A549 (cell line): Measurements from ENCODE around the gene WNT2. TPM values are rescaled to one million over a fixed set of nuclear protein-coding genes. Genes with fewer than 3 reads are reported as not detected.

Experiments used
- ATAC-seq, 2 experiments: fragments of 200-7000 bp in 1 of 2; fragments of >200 bp in 1 of 2; cut with Nextera tagmentation in 1 of 2; cut with Tn5 transposase in 1 of 2; 3 replicates each; pipeline versions ENCODE4 v1.8.0 to v1.9.1; 2018 to 2020; ENCODE audit warnings: mild to moderate bottlenecking in 1 of 2, moderate library complexity in 1 of 2
- CTCF ChIA-PET: fragments of 300-600 bp; sonication (Branson Sonifier 250); formaldehyde crosslinking; extraction: SDS; loops from one replicate; lab custom pipeline; 2021; ENCODE audit warnings: antibody characterized with exemption, inconsistent platforms; lab: Yijun Ruan, JAX
- POLR2A ChIA-PET: fragments of 350-600 bp; formaldehyde crosslinking; extraction: SDS; loops from one replicate; lab custom pipeline; 2021; ENCODE audit warnings: antibody characterized with exemption, inconsistent platforms; lab: Yijun Ruan, JAX
- DNase-seq, 2 experiments: peaks; one replicate each; pipeline versions ENCODE4 v3.0.0 to v3.0.0-alpha.2; 2011 to 2016; ENCODE audit warnings: low read depth in 1 of 2, low spot score in 1 of 2
- FAIRE-seq: peaks from 2 replicates; lab custom pipeline; 2011; peaks lifted over from hg19 to GRCh38; lab: Jason Lieb, UNC
- H3K27ac ChIP-seq, 2 experiments: fragments of >200 bp; sonication (Bioruptor Twin); formaldehyde crosslinking; 3 replicates each; pipeline ENCODE4 v1.5.1; 2016 to 2017
- H3K4me1 ChIP-seq: fragments of >200 bp; sonication (Bioruptor Twin); formaldehyde crosslinking; 3 replicates; pipeline ENCODE4 v1.6.1; 2016
- H3K4me2 ChIP-seq: fragments of >200 bp; sonication (Bioruptor Twin); formaldehyde crosslinking; 3 replicates; pipeline ENCODE4 v1.6.1; 2016
- H3K4me3 ChIP-seq: fragments of >200 bp; sonication (Bioruptor Twin); formaldehyde crosslinking; 3 replicates; pipeline ENCODE4 v1.5.1; 2016
- H3K9me3 ChIP-seq: fragments of >200 bp; sonication (Bioruptor Twin); formaldehyde crosslinking; 3 replicates; pipeline ENCODE4 v1.6.1; 2016
- ATOH8 ChIP-seq: fragments of 250-450 bp; sonication (Bioruptor Pico); IDR thresholded peaks from 2 replicates; pipeline ENCODE4 v1.5.0; 2020; ENCODE audit warnings: low read depth, mild to moderate bottlenecking, moderate library complexity
- CBX2 ChIP-seq: fragments of 200-600 bp; sonication (generic); IDR thresholded peaks from 2 replicates; pipeline ENCODE4 v1.6.1; 2016; ENCODE audit warnings: low read depth, mild to moderate bottlenecking, borderline replicate concordance
- CBX8 ChIP-seq: fragments of 200-600 bp; sonication (generic); IDR thresholded peaks from 2 replicates; pipeline ENCODE4 v1.6.1; 2016
- CHD2 ChIP-seq: fragments of 150-350 bp; IDR thresholded peaks from 2 replicates; pipeline ENCODE4 v1.6.1; 2014; ENCODE audit warnings: low read length; ENCODE audit not compliant: partially characterized antibody
- EHF ChIP-seq: fragments of 250-450 bp; sonication (Bioruptor Pico); IDR thresholded peaks from 2 replicates; pipeline ENCODE4 v1.5.0; 2020; ENCODE audit warnings: mild to moderate bottlenecking
- FOSB ChIP-seq: fragments of 250-450 bp; sonication (Bioruptor Pico); IDR thresholded peaks from 2 replicates; pipeline ENCODE4 v1.5.0; 2020; ENCODE audit warnings: mild to moderate bottlenecking, moderate library complexity
- HDAC2 ChIP-seq: fragments of 200-600 bp; sonication (generic); IDR thresholded peaks from 2 replicates; pipeline ENCODE4 v1.6.1; 2016
- HOXA7 ChIP-seq: fragments of 250-450 bp; sonication (Bioruptor Pico); IDR thresholded peaks from 2 replicates; pipeline ENCODE4 v1.5.0; 2020; ENCODE audit warnings: mild to moderate bottlenecking, moderate library complexity
- HOXB5 ChIP-seq: fragments of 250-450 bp; sonication (Bioruptor Pico); IDR thresholded peaks from 2 replicates; pipeline ENCODE4 v1.5.0; 2020; ENCODE audit warnings: mild to moderate bottlenecking, moderate library complexity
- KDM1A ChIP-seq: fragments of 200-600 bp; sonication (generic); IDR thresholded peaks from 2 replicates; pipeline ENCODE4 v1.6.1; 2016; ENCODE audit warnings: low read depth, mild to moderate bottlenecking
- MAFK ChIP-seq: fragments of 450-650 bp; IDR thresholded peaks from 2 replicates; pipeline ENCODE4 v1.6.1; 2014; ENCODE audit not compliant: partially characterized antibody
- MAX ChIP-seq: IDR thresholded peaks from 2 replicates; pipeline ENCODE4 v1.6.1; 2012
- MAZ ChIP-seq: fragments of 150-350 bp; IDR thresholded peaks from 2 replicates; pipeline ENCODE4 v1.6.1; 2014; ENCODE audit warnings: antibody characterized with exemption, low read depth, low read length, borderline replicate concordance
- NR3C1 ChIP-seq: fragments of >200 bp; sonication (Bioruptor Twin); formaldehyde crosslinking; IDR thresholded peaks from 3 replicates; pipeline ENCODE4 v1.6.1; 2017
- PHF8 ChIP-seq: fragments of 200-600 bp; sonication (generic); IDR thresholded peaks from 2 replicates; pipeline ENCODE4 v1.6.1; 2016; ENCODE audit warnings: low read depth, mild to moderate bottlenecking, antibody characterized with exemption, moderate library complexity, borderline replicate concordance
- POLR2A ChIP-seq: IDR thresholded peaks from 2 replicates; pipeline ENCODE4 v1.6.1; 2012; ENCODE audit warnings: mild to moderate bottlenecking, low read length
- POLR2AphosphoS2 ChIP-seq: conservative IDR thresholded peaks from 2 replicates; pipeline ENCODE4 v1.6.1; 2012; ENCODE audit warnings: low read length, improper control_type of control experiment, inconsistent platforms
- RAD21 ChIP-seq, 2 experiments: fragments of >200 bp in 1 of 2; sonication (Bioruptor Twin) in 1 of 2; formaldehyde crosslinking in 1 of 2; IDR thresholded peaks in 1 of 2; conservative IDR thresholded peaks in 1 of 2; 2 replicates in 1 of 2; 3 replicates in 1 of 2; pipeline ENCODE4 v1.6.1; 2012 to 2018; ENCODE audit warnings: inconsistent platforms in 1 of 2
- RCOR1 ChIP-seq: fragments of 150-350 bp; IDR thresholded peaks from 2 replicates; pipeline ENCODE4 v1.6.1; 2014; ENCODE audit warnings: antibody characterized with exemption, low read length, low read depth
- TFCP2L1 ChIP-seq: fragments of 250-450 bp; sonication (Bioruptor Pico); IDR thresholded peaks from 2 replicates; pipeline ENCODE4 v1.5.0; 2021; ENCODE audit warnings: mild to moderate bottlenecking
- WGBS: methylation state at CpG from one replicate; pipeline ENCODE4 v1.1.6; 2017; ENCODE audit errors: missing lambda C conversion rate; 5-methylcytosine and 5-hydroxymethylcytosine counted together
- polyA plus RNA-seq, 4 experiments: library from polyadenylated mRNA; depleted of rRNA in 3 of 4; stranded (reverse); fragments of >200 nt; fragmentation: RNase III in 1 of 4; extraction: RNeasy Plus Mini Kit Qiagen cat#74134 plus additional on column Dnase treatment in 1 of 4; gene quantifications; 2 replicates in 3 of 4; 3 replicates in 1 of 4; pipeline ENCODE4 v1.2.3, GENCODE V29; 2011 to 2017
- TF ChIP-seq, protein P1 (sequence below): fragments of >200 bp; sonication (Bioruptor Twin); formaldehyde crosslinking; IDR thresholded peaks from 3 replicates; pipeline ENCODE4 v1.6.1; 2016
- TF ChIP-seq, protein P2 (sequence below): fragments of 150-350 bp; IDR thresholded peaks from 2 replicates; pipeline ENCODE4 v1.6.1; 2014; ENCODE audit warnings: low read depth, mild to moderate bottlenecking, low read length

Gene WNT2
- polyA plus RNA-seq, 2 of the 4 experiments (the other 2 are of a cell fraction), result not detected

DNA sequence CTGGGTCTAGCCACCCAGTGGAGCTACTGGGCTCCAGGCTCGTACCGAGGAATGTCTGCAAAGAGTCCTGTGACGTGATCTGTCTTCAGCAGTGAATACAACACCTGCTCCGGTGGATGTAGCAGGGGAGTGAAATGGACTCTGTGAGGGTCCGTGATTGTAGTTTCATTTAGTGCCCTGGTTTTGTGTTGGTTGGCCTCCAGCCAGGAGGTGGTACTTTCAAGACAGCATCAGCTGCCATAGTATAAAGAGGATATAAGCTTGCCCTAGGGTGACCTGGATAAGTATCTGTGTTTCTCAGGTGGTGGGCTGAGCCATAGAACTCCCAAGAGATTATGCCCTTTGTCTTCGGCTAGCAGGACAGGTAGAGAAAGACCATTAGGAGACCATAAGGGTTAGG, 24.6 kb upstream of the WNT2 start:
- no peak for DNase-seq
- no peak overlapping the region for H3K4me3 ChIP-seq
- ATAC-seq, result no peak
- H3K9me3 ChIP-seq, result no peaks in the 10 kb centered on the region
- no peak overlapping the region for H3K4me2 ChIP-seq
- H3K27ac ChIP-seq, result no peak overlapping the region
- ChIA-PET POLR2A (no interaction called here), CTCF (interaction anchor here (1.3 to 2.1 kb wide), 3 partner anchors 8 to 134 kb away, joined by 4 to 8 read pairs (median 7); no protein-coding TSS in a partner anchor)
- FAIRE-seq, result no peak
- H3K4me1 ChIP-seq, result no peaks in the 10 kb centered on the region
- no peak for TF ChIP-seq CBX8
- TF ChIP-seq MAZ, result no peak
- no peak for TF ChIP-seq POLR2A
- no peak for TF ChIP-seq HOXB5
- no peak for TF ChIP-seq NR3C1
- no peak for TF ChIP-seq KDM1A
- no peak for TF ChIP-seq RCOR1
- TF ChIP-seq CHD2, result no peak
- no peak for TF ChIP-seq POLR2AphosphoS2
- TF ChIP-seq, protein P1, sequence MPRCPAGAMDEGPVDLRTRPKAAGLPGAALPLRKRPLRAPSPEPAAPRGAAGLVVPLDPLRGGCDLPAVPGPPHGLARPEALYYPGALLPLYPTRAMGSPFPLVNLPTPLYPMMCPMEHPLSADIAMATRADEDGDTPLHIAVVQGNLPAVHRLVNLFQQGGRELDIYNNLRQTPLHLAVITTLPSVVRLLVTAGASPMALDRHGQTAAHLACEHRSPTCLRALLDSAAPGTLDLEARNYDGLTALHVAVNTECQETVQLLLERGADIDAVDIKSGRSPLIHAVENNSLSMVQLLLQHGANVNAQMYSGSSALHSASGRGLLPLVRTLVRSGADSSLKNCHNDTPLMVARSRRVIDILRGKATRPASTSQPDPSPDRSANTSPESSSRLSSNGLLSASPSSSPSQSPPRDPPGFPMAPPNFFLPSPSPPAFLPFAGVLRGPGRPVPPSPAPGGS, result no peak
- TF ChIP-seq, protein P2, sequence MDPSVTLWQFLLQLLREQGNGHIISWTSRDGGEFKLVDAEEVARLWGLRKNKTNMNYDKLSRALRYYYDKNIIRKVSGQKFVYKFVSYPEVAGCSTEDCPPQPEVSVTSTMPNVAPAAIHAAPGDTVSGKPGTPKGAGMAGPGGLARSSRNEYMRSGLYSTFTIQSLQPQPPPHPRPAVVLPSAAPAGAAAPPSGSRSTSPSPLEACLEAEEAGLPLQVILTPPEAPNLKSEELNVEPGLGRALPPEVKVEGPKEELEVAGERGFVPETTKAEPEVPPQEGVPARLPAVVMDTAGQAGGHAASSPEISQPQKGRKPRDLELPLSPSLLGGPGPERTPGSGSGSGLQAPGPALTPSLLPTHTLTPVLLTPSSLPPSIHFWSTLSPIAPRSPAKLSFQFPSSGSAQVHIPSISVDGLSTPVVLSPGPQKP, result no peak
- WGBS, result 19% methylated on average over 4 of the region's 6 CpGs

GRCh38 chr7:117346161-117346560, 23.3 kb upstream of the WNT2 start:
- H3K4me1 ChIP-seq, result no peaks in the 10 kb centered on the region
- ATAC-seq (no peak), FAIRE-seq (no peak), DNase-seq (no peak)
- CTCF ChIA-PET, result interaction anchor here (0.6 to 2.1 kb wide), 4 partner anchors 9 to 407 kb away, joined by 3 to 7 read pairs (median 4); no protein-coding TSS in a partner anchor
- POLR2A ChIA-PET, result no interaction called here
- TF ChIP-seq HDAC2 (no peak), EHF (CRISPR knock-in tag) (no peak), PHF8 (no peak), ATOH8 (CRISPR knock-in tag) (no peak), RCOR1 (no peak), TFCP2L1 (CRISPR knock-in tag) (no peak), CHD2 (no peak), FOSB (CRISPR knock-in tag) (no peak)
- H3K9me3 ChIP-seq, result no peaks in the 10 kb centered on the region
- no peak overlapping the region for H3K4me3 ChIP-seq
- H3K4me2 ChIP-seq, result no peak overlapping the region
- no peak overlapping the region for H3K27ac ChIP-seq

DNA sequence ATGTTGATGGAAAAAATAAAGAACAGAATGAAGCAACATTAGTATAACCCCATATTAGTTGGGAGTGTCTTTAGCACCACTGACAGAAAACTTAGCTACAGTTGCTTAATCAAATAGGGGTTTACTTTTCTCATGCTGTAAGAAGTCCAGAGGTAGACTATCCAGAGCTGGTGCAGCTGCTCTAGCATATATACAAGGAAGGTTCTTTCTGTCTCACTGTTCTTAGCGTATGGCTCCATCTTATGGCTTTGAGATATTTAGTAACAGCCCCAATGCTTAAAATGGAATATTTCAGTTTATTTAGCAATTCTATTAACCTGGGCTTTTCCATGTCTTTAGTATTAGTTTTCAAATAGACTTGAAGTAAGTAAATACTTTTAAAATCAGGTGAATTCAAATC, 15.2 kb upstream of the WNT2 start:
- no peak for FAIRE-seq
- ATAC-seq, result peak; percentile 30 to 56; a peak in 1 of 6 replicates

More for the DNA sequence above, 15.2 kb upstream of the WNT2 start:
- no peak overlapping the region for H3K4me2 ChIP-seq
- POLR2A ChIA-PET, result no interaction called here
- H3K9me3 ChIP-seq, result no peaks in the 10 kb centered on the region
- TF ChIP-seq CBX2 (no peak), MAX (no peak), RCOR1 (no peak), RAD21 (conservative IDR thresholded peaks at IDR 0.05 in 1 of 2, IDR thresholded peaks at IDR 0.05 in 1 of 2) (peak in 1 of 2 experiments; percentile 21; a peak in 1 of 5 replicates), ATOH8 (CRISPR knock-in tag) (no peak), HOXA7 (CRISPR knock-in tag) (no peak), MAFK (no peak)
- TF ChIP-seq, all 56 proteins: peak for 1
- Histone ChIP-seq H3K4me1 (no peaks in the 10 kb centered on the region), H3K4me3 (no peak overlapping the region), H3K27ac (no peak overlapping the region)
- WGBS, result 86% methylated on average over 1 of the region's 1 CpG
- CTCF ChIA-PET, result interaction anchor here (0.6 to 1.3 kb wide), 2 partner anchors 125 to 178 kb away, joined by 3 to 4 read pairs; no protein-coding TSS in a partner anchor
- DNase-seq, result no peak
